Neural cell (in vitro differentiated cells): ENCODE measurements around the gene AXIN1. TPM values are rescaled to one million over a fixed set of nuclear protein-coding genes. Genes with fewer than 3 reads are reported as not detected.

Source experiments
- H2AFZ ChIP-seq: fragments of 200-600, 300-800 bp; sonication (generic), shearing (Covaris generic); 2 replicates; pipeline ENCODE4 v1.6.0; 2014; ENCODE audit warnings: low read depth, mild to moderate bottlenecking, antibody characterized with exemption, low read length, moderate library complexity
- H3F3A ChIP-seq: fragments of 200-600 bp; shearing (Covaris generic); 2 replicates; pipeline ENCODE4 v1.6.1; 2016; ENCODE audit warnings: mild to moderate bottlenecking, moderate library complexity, mixed read lengths, antibody characterized with exemption, low read length; ENCODE audit not compliant: insufficient read depth, poor library complexity, severe bottlenecking
- H3K27ac ChIP-seq: fragments of 200-600, 300-800 bp; sonication (generic), shearing (Covaris generic); 2 replicates; pipeline ENCODE4 v1.5.1; 2014; ENCODE audit warnings: mild to moderate bottlenecking, low read length, moderate library complexity
- H3K27me3 ChIP-seq: fragments of 300-800, 200-600 bp; sonication (generic), shearing (Covaris generic); 2 replicates; pipeline ENCODE4 v1.6.0; 2014; ENCODE audit warnings: mild to moderate bottlenecking, low read depth, low read length, moderate library complexity; ENCODE audit not compliant: insufficient read depth
- H3K36me3 ChIP-seq: fragments of 300-800, 200-600 bp; sonication (generic), shearing (Covaris generic); 2 replicates; pipeline ENCODE4 v1.5.1; 2014; ENCODE audit warnings: mild to moderate bottlenecking, antibody characterized with exemption, low read length, moderate library complexity; ENCODE audit not compliant: insufficient read depth
- H3K4me2 ChIP-seq: fragments of 300-800, 200-600 bp; sonication (generic), shearing (Covaris generic); 2 replicates; pipeline ENCODE4 v1.6.0; 2014; ENCODE audit warnings: mild to moderate bottlenecking, low read length
- H3K4me3 ChIP-seq: fragments of 300-800, 200-600 bp; sonication (generic), shearing (Covaris generic); 2 replicates; pipeline ENCODE4 v1.5.1; 2014; ENCODE audit warnings: mild to moderate bottlenecking, low read length, moderate library complexity
- H3K79me2 ChIP-seq: fragments of 200-600 bp; shearing (Covaris generic); replicated peaks from 2 replicates; pipeline ENCODE4 v1.6.0; 2014; ENCODE audit warnings: mild to moderate bottlenecking, low read length, moderate library complexity; ENCODE audit not compliant: insufficient read depth
- H3K9ac ChIP-seq: fragments of 300-800, 200-600 bp; sonication (generic), shearing (Covaris generic); 2 replicates; pipeline ENCODE4 v1.6.1; 2016; ENCODE audit warnings: mild to moderate bottlenecking, low read length, mixed read lengths
- H3K9me2 ChIP-seq: fragments of 200-600 bp; shearing (Covaris generic); 2 replicates; pipeline ENCODE4 v1.6.1; 2016; ENCODE audit warnings: mild to moderate bottlenecking, low read length, mixed read lengths; ENCODE audit not compliant: insufficient read depth
- H3K9me3 ChIP-seq: fragments of 200-600, 300-800 bp; sonication (generic), shearing (Covaris generic); 2 replicates; pipeline ENCODE4 v1.6.1; 2016; ENCODE audit warnings: mild to moderate bottlenecking, mixed run types, low read length, moderate library complexity, mixed read lengths
- H4K20me1 ChIP-seq: fragments of 200-600 bp; shearing (Covaris generic); 2 replicates; pipeline ENCODE4 v1.6.1; 2016; ENCODE audit warnings: mild to moderate bottlenecking, mixed run types; ENCODE audit not compliant: insufficient read depth
- CTCF ChIP-seq: fragments of 450-650 bp; IDR thresholded peaks from 2 replicates; pipeline ENCODE4 v1.5.1; 2014; ENCODE audit warnings: antibody characterized with exemption, mild to moderate bottlenecking, moderate library complexity; ENCODE audit not compliant: poor library complexity, severe bottlenecking
- EP300 ChIP-seq: fragments of 450-650 bp; conservative IDR thresholded peaks from 2 replicates; pipeline ENCODE4 v1.6.1; 2014; ENCODE audit warnings: antibody characterized with exemption, mild to moderate bottlenecking, moderate library complexity; ENCODE audit not compliant: poor library complexity, severe bottlenecking
- EZH2 ChIP-seq: fragments of 200-600, 300-800 bp; shearing (Covaris generic), sonication (generic); IDR thresholded peaks from 2 replicates; pipeline ENCODE4 v1.6.1; 2014; ENCODE audit warnings: antibody characterized with exemption, low read length, borderline replicate concordance, mild to moderate bottlenecking; ENCODE audit not compliant: insufficient read depth, poor library complexity, severe bottlenecking
- MXI1 ChIP-seq: fragments of 450-650 bp; conservative IDR thresholded peaks from 2 replicates; pipeline ENCODE4 v1.6.1; 2014; ENCODE audit warnings: antibody characterized with exemption, mild to moderate bottlenecking; ENCODE audit not compliant: poor library complexity, severe bottlenecking
- POLR2AphosphoS5 ChIP-seq: IDR thresholded peaks from 2 replicates; pipeline ENCODE4 v1.6.1; 2012
- RAD21 ChIP-seq: fragments of 450-650 bp; conservative IDR thresholded peaks from 2 replicates; pipeline ENCODE4 v1.6.1; 2014; ENCODE audit warnings: antibody characterized with exemption, mild to moderate bottlenecking, moderate library complexity
- REST ChIP-seq: IDR thresholded peaks from 2 replicates; pipeline ENCODE4 v1.6.1; 2012; ENCODE audit warnings: borderline replicate concordance
- SMC3 ChIP-seq: fragments of 450-650 bp; conservative IDR thresholded peaks from 2 replicates; pipeline ENCODE4 v1.6.1; 2014; ENCODE audit warnings: antibody characterized with exemption, mild to moderate bottlenecking, moderate library complexity; ENCODE audit not compliant: poor library complexity
- TAF1 ChIP-seq: IDR thresholded peaks from 2 replicates; pipeline ENCODE4 v1.6.1; 2012; ENCODE audit warnings: low read depth
- polyA plus RNA-seq: library from polyadenylated mRNA; depleted of rRNA; stranded (reverse); fragments of >200 nt; gene quantifications from 2 replicates; pipeline ENCODE4 v1.2.3, GENCODE V29; 2014

Gene AXIN1
- polyA plus RNA-seq, 1 donor from 2014 or later = 30.5 TPM

GRCh38 chr16:273547-274421 lies 78.7 kb downstream of the AXIN1 start:
- Histone ChIP-seq H3K79me2 (no peaks in the 10 kb centered on the region), H3K27ac (no peak overlapping the region), H3K4me3 (no peak overlapping the region), H3K9me2 (no peaks in the 10 kb centered on the region), H3K27me3 (peaks cover 21% of the 10 kb centered on the region), H3K4me2 (no peak overlapping the region), H4K20me1 (no peaks in the 10 kb centered on the region), H3K36me3 (no peaks in the 10 kb centered on the region), H3K9ac (no peak overlapping the region), H3K9me3 (no peaks in the 10 kb centered on the region), H2AFZ (no peak overlapping the region), H3F3A (no peaks in the 10 kb centered on the region)
- no peak for TF ChIP-seq MXI1
- no peak for TF ChIP-seq EZH2
- TF ChIP-seq EP300 = no peak
- TF ChIP-seq RAD21 = no peak
- TF ChIP-seq POLR2AphosphoS5 = no peak
- no peak for TF ChIP-seq CTCF
- TF ChIP-seq SMC3 = no peak
- no peak for TF ChIP-seq REST
- TF ChIP-seq TAF1 = no peak

DNA sequence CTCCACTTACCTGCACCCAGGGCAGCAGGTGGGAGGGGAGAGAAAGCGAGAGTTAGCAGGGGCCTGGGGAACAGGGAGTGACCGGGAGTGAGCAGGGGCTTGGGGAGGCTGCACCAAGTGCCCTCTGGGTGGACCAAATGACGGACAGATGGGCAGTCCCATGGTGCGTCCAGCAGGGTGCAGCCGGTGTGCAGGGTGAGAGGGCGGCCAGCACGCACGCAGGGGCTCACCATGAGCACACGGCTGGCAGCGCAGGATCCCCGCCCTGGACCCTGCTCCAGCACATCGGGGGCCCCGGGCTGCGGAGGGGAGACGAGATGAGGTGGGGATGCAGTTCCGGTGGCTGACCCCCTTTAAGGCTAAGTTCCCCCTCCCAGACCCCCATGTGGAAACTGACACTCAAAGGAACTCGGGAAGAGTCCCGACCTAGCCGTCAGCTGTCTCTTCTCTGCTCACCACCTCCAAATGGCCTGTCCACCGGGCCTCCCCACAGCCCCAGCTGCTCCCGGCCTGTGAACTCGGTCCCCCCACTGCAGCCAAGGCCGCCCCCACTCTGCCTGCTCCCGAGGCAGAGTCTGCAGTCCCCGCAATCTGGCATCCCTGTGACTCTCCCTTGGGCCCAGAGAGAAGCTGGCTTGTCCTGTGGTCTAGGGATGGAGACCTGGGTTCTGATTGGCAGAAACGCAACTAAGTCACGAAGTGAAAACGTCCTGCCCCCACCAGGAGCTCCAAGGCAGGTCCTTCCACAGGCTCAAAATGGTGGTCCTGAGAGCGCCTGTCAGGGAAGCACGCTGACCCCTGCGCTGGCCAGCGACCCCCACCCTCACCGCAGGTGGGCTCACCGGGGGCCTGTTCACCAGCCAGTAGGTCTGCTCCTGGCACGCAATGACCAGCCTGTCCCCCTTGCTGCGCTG lies 79.6 kb downstream of the AXIN1 start:
- TF ChIP-seq POLR2AphosphoS5 (no peak), TAF1 (no peak), CTCF (no peak), EP300 (no peak), REST (no peak)
- no peaks in the 10 kb centered on the region for H3K9me3 ChIP-seq
- H3K9me2 ChIP-seq = no peaks in the 10 kb centered on the region
- no peak overlapping the region for H3K9ac ChIP-seq
- no peaks in the 10 kb centered on the region for H3K36me3 ChIP-seq
- H2AFZ ChIP-seq = no peak overlapping the region
- H3F3A ChIP-seq = no peaks in the 10 kb centered on the region
- no peaks in the 10 kb centered on the region for H4K20me1 ChIP-seq
- no peak overlapping the region for H3K4me3 ChIP-seq
- H3K27me3 ChIP-seq = peaks cover 21% of the 10 kb centered on the region
- H3K27ac ChIP-seq = no peak overlapping the region
- no peaks in the 10 kb centered on the region for H3K79me2 ChIP-seq
- H3K4me2 ChIP-seq = no peak overlapping the region
